Measurements from ENCODE around the gene BCL10. TPM values are rescaled to one million over a fixed set of nuclear protein-coding genes. Genes with fewer than 3 reads are reported as not detected.

Gene BCL10
- total and polyA plus RNA-seq, 12 donors = 5.5 to 34.6 (median 19.8) TPM

DNA sequence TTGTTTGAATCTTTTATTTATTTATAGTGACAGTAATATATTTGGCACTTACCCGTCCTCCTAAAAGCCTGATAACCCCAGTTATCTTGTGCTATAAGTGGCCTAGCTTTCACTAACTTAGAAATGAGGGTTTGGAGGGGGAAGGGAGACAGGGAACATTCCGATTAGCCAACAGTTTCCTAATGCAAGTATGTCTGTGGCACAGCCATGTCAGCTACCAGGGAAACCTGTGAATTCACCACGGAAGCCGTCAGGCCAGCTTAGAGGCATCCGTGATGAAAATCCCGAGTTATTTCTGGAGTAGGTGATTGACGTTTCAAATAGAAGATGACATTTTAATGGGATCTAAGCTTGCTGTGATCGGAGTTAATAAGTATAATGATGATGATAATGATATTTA, 39.4 kb upstream of the BCL10 start:
- Histone ChIP-seq H3K36me3 (replicated peaks in 1 of 2) (no peaks in the 10 kb centered on the region), H3K27ac (no peak overlapping the region), H3K27me3 (no peaks in the 10 kb centered on the region), H3K4me1 (replicated peaks in 1 of 2) (peaks cover 9% of the 10 kb centered on the region in 2 donors), H3K4me3 (no peak overlapping the region), H3K9me3 (replicated peaks in 1 of 3) (no peaks in the 10 kb centered on the region)
- DNase-seq = no peak
- WGBS, 4 donors = 74 to 82% (median 79%) methylated on average over 8 of the region's 8 CpGs
- intact Hi-C loops (cut with DNase I) = no loop called here
- no peak for TF ChIP-seq POLR2A (IDR thresholded peaks at IDR 0.05)
- TF ChIP-seq, protein P1, sequence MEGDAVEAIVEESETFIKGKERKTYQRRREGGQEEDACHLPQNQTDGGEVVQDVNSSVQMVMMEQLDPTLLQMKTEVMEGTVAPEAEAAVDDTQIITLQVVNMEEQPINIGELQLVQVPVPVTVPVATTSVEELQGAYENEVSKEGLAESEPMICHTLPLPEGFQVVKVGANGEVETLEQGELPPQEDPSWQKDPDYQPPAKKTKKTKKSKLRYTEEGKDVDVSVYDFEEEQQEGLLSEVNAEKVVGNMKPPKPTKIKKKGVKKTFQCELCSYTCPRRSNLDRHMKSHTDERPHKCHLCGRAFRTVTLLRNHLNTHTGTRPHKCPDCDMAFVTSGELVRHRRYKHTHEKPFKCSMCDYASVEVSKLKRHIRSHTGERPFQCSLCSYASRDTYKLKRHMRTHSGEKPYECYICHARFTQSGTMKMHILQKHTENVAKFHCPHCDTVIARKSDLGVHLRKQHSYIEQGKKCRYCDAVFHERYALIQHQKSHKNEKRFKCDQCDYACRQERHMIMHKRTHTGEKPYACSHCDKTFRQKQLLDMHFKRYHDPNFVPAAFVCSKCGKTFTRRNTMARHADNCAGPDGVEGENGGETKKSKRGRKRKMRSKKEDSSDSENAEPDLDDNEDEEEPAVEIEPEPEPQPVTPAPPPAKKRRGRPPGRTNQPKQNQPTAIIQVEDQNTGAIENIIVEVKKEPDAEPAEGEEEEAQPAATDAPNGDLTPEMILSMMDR (IDR thresholded peaks at IDR 0.05) = no peak

DNA sequence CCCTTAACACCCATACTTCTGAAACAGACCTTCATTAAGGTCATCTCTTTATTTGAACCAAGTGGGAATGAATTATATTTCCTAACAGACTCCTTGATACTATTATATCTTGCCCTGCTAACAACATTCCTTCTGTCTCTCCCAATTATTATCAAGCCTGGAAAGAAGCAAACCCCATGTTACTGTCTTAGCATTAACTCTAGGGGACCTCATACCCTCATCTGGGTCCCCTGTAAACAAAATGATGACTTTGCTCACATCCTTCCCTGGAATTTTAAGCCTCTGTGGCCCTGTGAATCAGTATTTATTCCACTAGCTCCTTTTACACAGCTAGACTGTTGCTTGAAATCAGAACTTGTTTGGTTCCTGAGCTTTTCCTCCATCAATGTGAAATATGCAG, 38.3 kb upstream of the BCL10 start:
- peaks cover 9% of the 10 kb centered on the region in 2 donors for H3K4me1 ChIP-seq (replicated peaks in 1 of 2)
- H3K27ac ChIP-seq = peak overlapping the region in 2 of 5 donors; percentile 33 to 68
- DNase-seq = no peak
- H3K4me3 ChIP-seq = no peak overlapping the region
- intact Hi-C loops (cut with DNase I) = loop anchor here in 1 of 2 donors (5.0 kb wide), 1 partner anchor 188 kb away; no protein-coding TSS in a partner anchor
- no peaks in the 10 kb centered on the region for H3K27me3 ChIP-seq
- TF ChIP-seq, protein P1 (IDR thresholded peaks at IDR 0.05) = no peak
- TF ChIP-seq POLR2A (IDR thresholded peaks at IDR 0.05) = no peak
- no peaks in the 10 kb centered on the region for H3K36me3 ChIP-seq (replicated peaks in 1 of 2)
- no peaks in the 10 kb centered on the region for H3K9me3 ChIP-seq (replicated peaks in 1 of 3)

DNA sequence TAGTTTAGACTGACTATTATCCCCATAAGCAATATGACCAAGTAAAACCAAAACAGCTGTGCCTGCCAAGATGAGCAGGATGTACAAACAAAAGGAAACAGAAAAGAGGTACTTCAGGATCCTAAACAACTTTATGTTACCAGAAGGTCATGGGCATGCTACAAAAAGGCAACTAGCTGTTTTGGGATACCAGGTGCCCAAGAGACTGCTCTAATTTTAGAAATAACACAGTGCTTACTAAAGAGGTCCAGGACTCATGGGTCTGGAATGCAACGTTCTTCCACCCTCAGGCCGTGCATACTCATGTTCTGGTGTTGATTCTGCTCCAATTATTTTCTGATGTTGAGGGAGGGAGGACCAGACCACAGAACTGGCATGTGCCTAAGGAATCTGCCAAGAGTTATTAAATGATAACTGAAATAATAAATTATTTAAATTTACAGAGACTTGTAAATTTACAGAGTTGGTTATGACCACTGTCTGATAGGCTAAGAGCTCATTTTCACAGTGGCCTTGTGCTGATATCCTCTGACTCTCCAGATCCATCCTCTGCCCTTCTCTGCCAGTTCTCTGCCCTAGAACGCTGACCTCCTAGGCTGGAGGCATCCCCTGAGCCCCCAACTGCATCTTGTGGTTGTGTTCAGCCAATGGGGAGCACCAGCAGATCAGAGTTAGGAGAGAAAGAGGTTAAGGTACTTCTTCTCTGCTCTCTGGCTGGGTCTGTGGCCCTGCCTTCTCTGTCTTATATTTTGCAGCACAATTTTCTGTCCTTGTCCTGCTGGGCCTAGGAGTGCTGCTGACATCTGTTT, 37.7 kb upstream of the BCL10 start:
- Histone ChIP-seq H3K4me1 (replicated peaks in 1 of 2) (peaks cover 9% of the 10 kb centered on the region in 2 donors), H3K27me3 (no peaks in the 10 kb centered on the region), H3K9me3 (replicated peaks in 1 of 3) (no peaks in the 10 kb centered on the region), H3K4me3 (no peak overlapping the region), H3K27ac (peak overlapping the region in 2 of 5 donors; percentile 33 to 68), H3K36me3 (replicated peaks in 1 of 2) (no peaks in the 10 kb centered on the region)
- intact Hi-C loops (cut with DNase I) = loop anchor here in 1 of 2 donors (5.0 kb wide), 1 partner anchor 188 kb away; no protein-coding TSS in a partner anchor
- peak in 5 of 7 donors; percentile 18 to 60 (median 44) for DNase-seq
- TF ChIP-seq POLR2A (IDR thresholded peaks at IDR 0.05) = no peak
- TF ChIP-seq, protein P1 (IDR thresholded peaks at IDR 0.05) = no peak
- 43 to 52% (median 49%) methylated on average over 3 of the region's 3 CpGs for WGBS, 4 donors

DNA sequence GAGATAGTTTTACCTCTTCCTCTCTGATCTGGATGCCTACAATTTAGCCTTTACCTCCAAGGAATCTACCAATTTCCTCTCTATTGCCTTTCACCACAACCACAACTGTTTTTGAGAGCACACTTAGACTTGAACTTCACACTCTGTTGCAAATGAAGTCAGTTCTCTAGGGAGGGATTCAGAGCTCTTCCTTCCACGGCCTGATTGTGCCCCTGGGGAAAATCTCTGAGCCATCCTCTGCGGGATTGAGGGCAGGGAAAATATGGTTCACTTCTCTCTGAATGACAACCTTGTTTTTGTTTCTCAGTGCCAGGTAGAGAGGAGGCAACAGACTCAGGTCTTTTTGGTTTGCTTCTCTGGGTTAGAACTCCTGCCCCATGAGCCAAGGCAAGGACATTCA, 35.4 kb upstream of the BCL10 start:
- peaks cover 9% of the 10 kb centered on the region in 2 donors for H3K4me1 ChIP-seq (replicated peaks in 1 of 2)
- no peaks in the 10 kb centered on the region for H3K36me3 ChIP-seq (replicated peaks in 1 of 2)
- intact Hi-C loops (cut with DNase I) = loop anchor here in 1 of 2 donors (5.0 kb wide), 1 partner anchor 190 kb away; no protein-coding TSS in a partner anchor
- H3K27ac ChIP-seq = no peak overlapping the region
- H3K9me3 ChIP-seq (replicated peaks in 1 of 3) = no peaks in the 10 kb centered on the region
- 69 to 80% (median 72%) methylated on average over 2 of the region's 2 CpGs for WGBS, 4 donors
- H3K27me3 ChIP-seq = no peaks in the 10 kb centered on the region
- H3K4me3 ChIP-seq = no peak overlapping the region
- no peak for DNase-seq
- TF ChIP-seq POLR2A (IDR thresholded peaks at IDR 0.05) = no peak
- TF ChIP-seq, protein P1 (IDR thresholded peaks at IDR 0.05) = no peak
